22Rv1 (cell line): ENCODE results near the gene CBLN3.

Experiments used
- ZFX ChIP-seq: fragments of 450-650 bp; IDR thresholded peaks from 2 replicates; pipeline ENCODE4 v1.6.1; 2017; ENCODE audit warnings: antibody characterized with exemption, borderline replicate concordance
- TF ChIP-seq, protein P1 (sequence below): fragments of 450-650 bp; IDR thresholded peaks from 2 replicates; pipeline ENCODE4 v1.5.1; 2017; ENCODE audit warnings: mild to moderate bottlenecking

DNA sequence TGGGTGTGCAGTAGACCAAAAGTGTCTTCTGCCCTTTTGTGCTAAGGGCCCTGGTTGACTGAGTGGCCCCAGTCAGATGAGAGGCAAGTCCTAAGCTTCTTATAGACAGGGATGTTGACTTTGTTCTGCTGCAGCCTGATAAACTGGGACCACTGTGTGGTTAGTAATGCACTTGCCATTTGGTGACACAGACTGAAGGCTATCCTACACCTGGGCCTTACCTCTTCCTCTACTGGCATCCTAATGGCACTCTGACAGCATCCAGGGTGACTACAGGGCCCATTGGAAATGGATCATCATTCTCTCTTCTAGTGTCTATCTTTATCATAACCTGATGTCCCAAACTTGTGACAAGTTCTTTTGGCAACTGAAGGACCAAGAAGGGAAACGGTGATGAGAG lies 9.8 kb upstream of the CBLN3 start:
- TF ChIP-seq, protein P1, sequence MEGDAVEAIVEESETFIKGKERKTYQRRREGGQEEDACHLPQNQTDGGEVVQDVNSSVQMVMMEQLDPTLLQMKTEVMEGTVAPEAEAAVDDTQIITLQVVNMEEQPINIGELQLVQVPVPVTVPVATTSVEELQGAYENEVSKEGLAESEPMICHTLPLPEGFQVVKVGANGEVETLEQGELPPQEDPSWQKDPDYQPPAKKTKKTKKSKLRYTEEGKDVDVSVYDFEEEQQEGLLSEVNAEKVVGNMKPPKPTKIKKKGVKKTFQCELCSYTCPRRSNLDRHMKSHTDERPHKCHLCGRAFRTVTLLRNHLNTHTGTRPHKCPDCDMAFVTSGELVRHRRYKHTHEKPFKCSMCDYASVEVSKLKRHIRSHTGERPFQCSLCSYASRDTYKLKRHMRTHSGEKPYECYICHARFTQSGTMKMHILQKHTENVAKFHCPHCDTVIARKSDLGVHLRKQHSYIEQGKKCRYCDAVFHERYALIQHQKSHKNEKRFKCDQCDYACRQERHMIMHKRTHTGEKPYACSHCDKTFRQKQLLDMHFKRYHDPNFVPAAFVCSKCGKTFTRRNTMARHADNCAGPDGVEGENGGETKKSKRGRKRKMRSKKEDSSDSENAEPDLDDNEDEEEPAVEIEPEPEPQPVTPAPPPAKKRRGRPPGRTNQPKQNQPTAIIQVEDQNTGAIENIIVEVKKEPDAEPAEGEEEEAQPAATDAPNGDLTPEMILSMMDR = no peak
- no peak for TF ChIP-seq ZFX
